GM12874 (cell line): ENCODE results near the gene SLC8A1.

ENCODE experiments used
- CTCF ChIP-seq: IDR thresholded peaks from 2 replicates; pipeline ENCODE4 v1.5.1; 2011; ENCODE audit warnings: low read depth, mild to moderate bottlenecking, control low read depth, low read length, moderate library complexity; ENCODE audit not compliant: insufficient read depth

The SLC8A1 gene

GRCh38 chr2:40406485-40407289 is 45.2 kb downstream of the SLC8A1 start:
- no peak for TF ChIP-seq CTCF

- no peak for TF ChIP-seq CTCF
These were observed 46.4 kb downstream of the SLC8A1 start for GRCh38 chr2:40405465-40405864.

GRCh38 chr2:40404517-40404916 is 47.4 kb downstream of the SLC8A1 start:
- TF ChIP-seq CTCF = no peak

GRCh38 chr2:40403233-40403836 is 48.6 kb downstream of the SLC8A1 start:
- no peak for TF ChIP-seq CTCF

GRCh38 chr2:40401896-40402295 is 50.0 kb downstream of the SLC8A1 start:
- no peak for TF ChIP-seq CTCF

GRCh38 chr2:40400336-40400953 is 51.4 kb downstream of the SLC8A1 start:
- no peak for TF ChIP-seq CTCF

- no peak for TF ChIP-seq CTCF
These were observed 54.1 kb downstream of the SLC8A1 start for GRCh38 chr2:40397765-40398164.
